HepG2 (cell line): Measurements from ENCODE around the gene MTTP. TPM values are rescaled to one million over a fixed set of nuclear protein-coding genes. Genes with fewer than 3 reads are reported as not detected.

Experiments
- ATAC-seq: fragments of 200-7000 bp; cut with Tn5 transposase; 3 replicates; pipeline ENCODE4 v1.9.1; 2020; ENCODE audit warnings: mild to moderate bottlenecking, moderate library complexity
- BruUV-seq: library from RNA; stranded (reverse); fragments of 400-500 nt; replicated peaks from 2 replicates; lab custom pipeline; 2021; lab: Mats Ljungman, UMichigan
- CTCF ChIA-PET: fragments of 300-600 bp; formaldehyde crosslinking; extraction: SDS; loops from one replicate; lab custom pipeline; 2021; ENCODE audit warnings: low total read pairs, inconsistent platforms, low intra/inter-chr PET ratio; lab: Yijun Ruan, JAX
- POLR2A ChIA-PET: fragments of 350-600 bp; sonication (Branson Sonifier 250); formaldehyde crosslinking; loops from one replicate; lab custom pipeline; 2020; ENCODE audit warnings: antibody characterized with exemption, inconsistent platforms; lab: Yijun Ruan, JAX
- DNase-seq: peaks from one replicate; pipeline ENCODE4 v3.0.0-alpha.2; 2015; ENCODE audit warnings: low spot score
- FAIRE-seq: peaks from 3 replicates; lab custom pipeline; 2011; peaks lifted over from hg19 to GRCh38; lab: Jason Lieb, UNC
- H2AFZ ChIP-seq: one replicate; pipeline ENCODE4 v1.6.1; 2011; ENCODE audit warnings: low read length, inconsistent platforms
- H3K27ac ChIP-seq: fragments of 300-600 bp; 3 replicates; pipeline ENCODE4 v1.8.0; 2011; ENCODE audit warnings: mixed run types, mild to moderate bottlenecking, mixed read lengths, low read length, inconsistent platforms; ENCODE audit not compliant: insufficient read depth; ENCODE audit errors: extremely low read length
- H3K27me3 ChIP-seq, 2 experiments: fragments of 200-600 bp in 1 of 2; 2 replicates in 1 of 2; 3 replicates in 1 of 2; pipeline versions ENCODE4 v1.6.0 to v1.8.0; 2011; ENCODE audit warnings: low read length in 2 of 2, mild to moderate bottlenecking in 2 of 2, moderate library complexity in 2 of 2, inconsistent platforms in 1 of 2; ENCODE audit not compliant: insufficient read depth in 2 of 2, control insufficient read depth in 1 of 2
- H3K36me3 ChIP-seq, 2 experiments: fragments of 200-600 bp in 1 of 2; replicated peaks in 1 of 2; 2 replicates in 1 of 2; 3 replicates in 1 of 2; pipeline versions ENCODE4 v1.5.1 to v1.8.0; 2011; ENCODE audit warnings: low read length in 2 of 2, inconsistent platforms in 1 of 2; ENCODE audit not compliant: insufficient read depth in 2 of 2, control insufficient read depth in 1 of 2
- H3K4me1 ChIP-seq: 2 replicates; pipeline ENCODE4 v1.5.1; 2012; ENCODE audit warnings: low read length, inconsistent platforms; ENCODE audit not compliant: insufficient read depth
- H3K4me2 ChIP-seq: 2 replicates; pipeline ENCODE4 v1.6.0; 2011; ENCODE audit warnings: low read depth, low read length, inconsistent platforms
- H3K4me3 ChIP-seq, 3 experiments: fragments of 200-600 bp in 1 of 3; sonication (generic), shearing (Covaris generic) in 1 of 3; replicated peaks in 1 of 3; 2 replicates each; pipeline ENCODE4 v1.5.1; 2011 to 2016; ENCODE audit warnings: low read length in 3 of 3, inconsistent platforms in 2 of 3, low read depth in 2 of 3, mild to moderate bottlenecking in 2 of 3, control low read depth in 1 of 3, mixed read lengths in 1 of 3; ENCODE audit not compliant: insufficient read depth in 1 of 3
- H3K79me2 ChIP-seq: one replicate; pipeline ENCODE4 v1.6.1; 2011; ENCODE audit warnings: low read length, inconsistent platforms; ENCODE audit not compliant: insufficient read depth
- H3K9ac ChIP-seq: 2 replicates; pipeline ENCODE4 v1.6.0; 2011; ENCODE audit warnings: mild to moderate bottlenecking, low read depth, low read length, inconsistent platforms; ENCODE audit not compliant: insufficient read depth
- H3K9me3 ChIP-seq: 2 replicates; pipeline ENCODE4 v1.5.1; 2012; ENCODE audit warnings: mild to moderate bottlenecking, low read length
- H4K20me1 ChIP-seq: 2 replicates; pipeline ENCODE4 v1.6.0; 2011; ENCODE audit warnings: inconsistent platforms, mild to moderate bottlenecking, low read length, moderate library complexity; ENCODE audit not compliant: insufficient read depth
- IKZF4 ChIP-seq: sonication (generic); formaldehyde crosslinking; IDR thresholded peaks from 2 replicates; pipeline ENCODE4 v1.5.1; 2020; ENCODE audit warnings: borderline replicate concordance, mild to moderate bottlenecking, low read depth, missing genetic modification reagents; ENCODE audit errors: not compliant biosample characterization
- ISX ChIP-seq: sonication (generic); formaldehyde crosslinking; conservative IDR thresholded peaks from 2 replicates; pipeline ENCODE4 v1.5.0; 2020; ENCODE audit warnings: missing genetic modification reagents
- MIER3 ChIP-seq: IDR thresholded peaks from 2 replicates; pipeline ENCODE4 v1.6.1; 2016; ENCODE audit warnings: missing compliant biosample characterization, borderline replicate concordance
- SIX4 ChIP-seq: sonication (generic); formaldehyde crosslinking; IDR thresholded peaks from 2 replicates; pipeline ENCODE4 v1.4.0; 2020; ENCODE audit warnings: missing genetic modification reagents
- SMARCC2 ChIP-seq: fragments of 450-650 bp; IDR thresholded peaks from 2 replicates; pipeline ENCODE4 v1.6.1; 2017; ENCODE audit warnings: antibody characterized with exemption, mild to moderate bottlenecking
- ZBTB3 ChIP-seq: sonication (generic); formaldehyde crosslinking; IDR thresholded peaks from 2 replicates; pipeline ENCODE4 v1.4.0; 2020; ENCODE audit warnings: low read depth, mild to moderate bottlenecking, moderate library complexity, missing genetic modification reagents, borderline replicate concordance
- ZNF234 ChIP-seq: sonication (generic); formaldehyde crosslinking; conservative IDR thresholded peaks from 2 replicates; pipeline ENCODE4 v1.5.1; 2020; ENCODE audit warnings: mild to moderate bottlenecking, missing genetic modification reagents
- ZNF280D ChIP-seq: sonication (generic); formaldehyde crosslinking; IDR thresholded peaks from 2 replicates; pipeline ENCODE4 v1.5.1; 2020; ENCODE audit warnings: mild to moderate bottlenecking, missing genetic modification reagents
- ZNF329 ChIP-seq: sonication (generic); formaldehyde crosslinking; IDR thresholded peaks from 2 replicates; pipeline ENCODE4 v1.9.0; 2021; ENCODE audit warnings: low read depth, mild to moderate bottlenecking, missing genetic modification reagents
- ZNF75D ChIP-seq: sonication (generic); formaldehyde crosslinking; IDR thresholded peaks from 2 replicates; pipeline ENCODE4 v1.8.1; 2023; ENCODE audit warnings: missing genetic modification reagents, mild to moderate bottlenecking, borderline replicate concordance
- ZNF766 ChIP-seq: sonication (generic); formaldehyde crosslinking; IDR thresholded peaks from 2 replicates; pipeline ENCODE4 v1.5.0; 2020; ENCODE audit warnings: missing genetic modification reagents, borderline replicate concordance
- ZNF782 ChIP-seq: sonication (generic); formaldehyde crosslinking; IDR thresholded peaks from 2 replicates; pipeline ENCODE4 v1.4.0; 2020; ENCODE audit warnings: missing genetic modification reagents, mild to moderate bottlenecking, borderline replicate concordance
- ZSCAN9 ChIP-seq: IDR thresholded peaks from 2 replicates; pipeline ENCODE4 v1.6.1; 2016; ENCODE audit warnings: borderline replicate concordance
- WGBS: methylation state at CpG from one replicate; pipeline ENCODE4 v1.1.6; 2017; ENCODE audit warnings: low lambda C conversion rate; 5-methylcytosine and 5-hydroxymethylcytosine counted together
- in situ Hi-C: cut with HindIII; loops from 2 replicates; pipeline ENCODE4 v1.10.0; 2017; ENCODE audit warnings: low pct_unique_long_range_greater_than_20kb; ENCODE audit not compliant: extremely low pct_ligation_motif_present
- intact Hi-C: fragments of 100-400 bp; cut with micrococcal nuclease; formaldehyde crosslinking; loops from one replicate; pipeline ENCODE4 v1.10.0; 2022; ENCODE audit not compliant: unreplicated experiment
- polyA plus RNA-seq, 8 experiments: library from polyadenylated mRNA; depleted of rRNA in 3 of 8; stranded (reverse) in 7 of 8; unstranded in 1 of 8; fragments of >200 nt; fragmentation: Illumina TruSeq in 4 of 8; extraction: Trizol in 4 of 8; gene quantifications; 2 replicates each; pipeline versions ENCODE4 v1.2.1 to v1.2.3, GENCODE V29; 2011 to 2016; ENCODE audit warnings: low read depth in 4 of 8, missing spikeins in 1 of 8, mixed read lengths in 1 of 8; ENCODE audit not compliant: insufficient read depth in 1 of 8
- total RNA-seq, 5 experiments: library from RNA; depleted of rRNA; stranded (reverse); fragments of >200 nt; fragmentation: Illumina TruSeq; extraction: Trizol; gene quantifications; 2 replicates each; pipeline ENCODE4 v1.2.3, GENCODE V29; 2016; ENCODE audit warnings: low read depth in 1 of 5
- TF ChIP-seq, protein P1 (sequence below): sonication (generic); formaldehyde crosslinking; IDR thresholded peaks from 2 replicates; pipeline ENCODE4 v1.4.0; 2020; ENCODE audit warnings: missing genetic modification reagents, low read depth, mild to moderate bottlenecking, borderline replicate concordance
- TF ChIP-seq, protein P2 (sequence below): fragments of 450-650 bp; IDR thresholded peaks from 2 replicates; pipeline ENCODE4 v1.6.1; 2016
- TF ChIP-seq, protein P3 (sequence below): sonication (generic); formaldehyde crosslinking; IDR thresholded peaks from 2 replicates; pipeline ENCODE4 v1.4.0; 2020; ENCODE audit warnings: missing genetic modification reagents, borderline replicate concordance

The MTTP gene
- total and polyA plus RNA-seq, 2 of the 13 experiments (the other 11 are each of a cell fraction or from before 2014, with no cell fraction given) = 84.7 to 102 TPM

GRCh38 chr4:99649208-99649607 is 74.6 kb downstream of the MTTP start:
- DNase-seq (no peak), FAIRE-seq (no peak), ATAC-seq (no peak)
- no peak overlapping the region for H3K4me3 ChIP-seq
- BruUV-seq = no TSS peak
- 31% methylated on average over 6 of the region's 9 CpGs for WGBS
- no peaks in the 10 kb centered on the region for H4K20me1 ChIP-seq
- H3K9ac ChIP-seq = no peak overlapping the region
- no peaks in the 10 kb centered on the region for H3K4me1 ChIP-seq
- no peaks in the 10 kb centered on the region for H3K79me2 ChIP-seq
- in situ Hi-C loops = no loop called here
- H2AFZ ChIP-seq = no peak overlapping the region
- H3K9me3 ChIP-seq = no peaks in the 10 kb centered on the region
- H3K27me3 ChIP-seq = peaks cover 0 to 37% of the 10 kb centered on the region in 2 experiments; a peak in 3 of 5 replicates
- ChIA-PET POLR2A (no interaction called here), CTCF (no interaction called here)
- H3K4me2 ChIP-seq = no peak overlapping the region
- TF ChIP-seq, protein P1, sequence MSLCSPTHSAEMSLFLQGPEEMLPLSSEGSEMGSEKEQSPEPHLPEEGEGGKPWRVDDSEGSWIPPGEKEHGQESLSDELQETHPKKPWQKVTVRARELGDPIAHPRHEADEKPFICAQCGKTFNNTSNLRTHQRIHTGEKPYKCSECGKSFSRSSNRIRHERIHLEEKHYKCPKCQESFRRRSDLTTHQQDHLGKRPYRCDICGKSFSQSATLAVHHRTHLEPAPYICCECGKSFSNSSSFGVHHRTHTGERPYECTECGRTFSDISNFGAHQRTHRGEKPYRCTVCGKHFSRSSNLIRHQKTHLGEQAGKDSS (CRISPR knock-in tag) = no peak
- TF ChIP-seq, protein P2, sequence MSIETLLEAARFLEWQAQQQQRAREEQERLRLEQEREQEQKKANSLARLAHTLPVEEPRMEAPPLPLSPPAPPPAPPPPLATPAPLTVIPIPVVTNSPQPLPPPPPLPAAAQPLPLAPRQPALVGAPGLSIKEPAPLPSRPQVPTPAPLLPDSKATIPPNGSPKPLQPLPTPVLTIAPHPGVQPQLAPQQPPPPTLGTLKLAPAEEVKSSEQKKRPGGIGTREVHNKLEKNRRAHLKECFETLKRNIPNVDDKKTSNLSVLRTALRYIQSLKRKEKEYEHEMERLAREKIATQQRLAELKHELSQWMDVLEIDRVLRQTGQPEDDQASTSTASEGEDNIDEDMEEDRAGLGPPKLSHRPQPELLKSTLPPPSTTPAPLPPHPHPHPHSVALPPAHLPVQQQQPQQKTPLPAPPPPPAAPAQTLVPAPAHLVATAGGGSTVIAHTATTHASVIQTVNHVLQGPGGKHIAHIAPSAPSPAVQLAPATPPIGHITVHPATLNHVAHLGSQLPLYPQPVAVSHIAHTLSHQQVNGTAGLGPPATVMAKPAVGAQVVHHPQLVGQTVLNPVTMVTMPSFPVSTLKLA = no peak
- TF ChIP-seq ZNF280D (CRISPR knock-in tag) (no peak), IKZF4 (CRISPR knock-in tag) (no peak), MIER3 (no peak), ZNF329 (CRISPR knock-in tag) (no peak), ZNF234 (CRISPR knock-in tag) (no peak), ZNF75D (no peak), ISX (CRISPR knock-in tag) (no peak), ZNF782 (no peak), SMARCC2 (no peak), ZNF766 (CRISPR knock-in tag) (no peak), SIX4 (CRISPR knock-in tag) (no peak), ZSCAN9 (CRISPR knock-in tag) (no peak), ZBTB3 (no peak)
- TF ChIP-seq, protein P3, sequence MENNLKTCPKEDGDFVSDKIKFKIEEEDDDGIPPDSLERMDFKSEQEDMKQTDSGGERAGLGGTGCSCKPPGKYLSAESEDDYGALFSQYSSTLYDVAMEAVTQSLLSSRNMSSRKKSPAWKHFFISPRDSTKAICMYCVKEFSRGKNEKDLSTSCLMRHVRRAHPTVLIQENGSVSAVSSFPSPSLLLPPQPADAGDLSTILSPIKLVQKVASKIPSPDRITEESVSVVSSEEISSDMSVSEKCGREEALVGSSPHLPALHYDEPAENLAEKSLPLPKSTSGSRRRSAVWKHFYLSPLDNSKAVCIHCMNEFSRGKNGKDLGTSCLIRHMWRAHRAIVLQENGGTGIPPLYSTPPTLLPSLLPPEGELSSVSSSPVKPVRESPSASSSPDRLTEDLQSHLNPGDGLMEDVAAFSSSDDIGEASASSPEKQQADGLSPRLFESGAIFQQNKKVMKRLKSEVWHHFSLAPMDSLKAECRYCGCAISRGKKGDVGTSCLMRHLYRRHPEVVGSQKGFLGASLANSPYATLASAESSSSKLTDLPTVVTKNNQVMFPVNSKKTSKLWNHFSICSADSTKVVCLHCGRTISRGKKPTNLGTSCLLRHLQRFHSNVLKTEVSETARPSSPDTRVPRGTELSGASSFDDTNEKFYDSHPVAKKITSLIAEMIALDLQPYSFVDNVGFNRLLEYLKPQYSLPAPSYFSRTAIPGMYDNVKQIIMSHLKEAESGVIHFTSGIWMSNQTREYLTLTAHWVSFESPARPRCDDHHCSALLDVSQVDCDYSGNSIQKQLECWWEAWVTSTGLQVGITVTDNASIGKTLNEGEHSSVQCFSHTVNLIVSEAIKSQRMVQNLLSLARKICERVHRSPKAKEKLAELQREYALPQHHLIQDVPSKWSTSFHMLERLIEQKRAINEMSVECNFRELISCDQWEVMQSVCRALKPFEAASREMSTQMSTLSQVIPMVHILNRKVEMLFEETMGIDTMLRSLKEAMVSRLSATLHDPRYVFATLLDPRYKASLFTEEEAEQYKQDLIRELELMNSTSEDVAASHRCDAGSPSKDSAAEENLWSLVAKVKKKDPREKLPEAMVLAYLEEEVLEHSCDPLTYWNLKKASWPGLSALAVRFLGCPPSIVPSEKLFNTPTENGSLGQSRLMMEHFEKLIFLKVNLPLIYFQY = no peak
- H3K36me3 ChIP-seq = no peaks in the 10 kb centered on the region
- no peak overlapping the region for H3K27ac ChIP-seq
- intact Hi-C loops = no loop called here
